Measurements from ENCODE around the gene TRAPPC2.
"Not testable (repeated sequence)": the region's sequence is repeated elsewhere in the genome, so short reads cannot be mapped to it uniquely, and the experiment has no call there.

Gene TRAPPC2

GRCh38 chrX:13697455-13697854 lies 37.0 kb downstream of the TRAPPC2 start:
- DNase-seq, result no peak

GRCh38 chrX:13695601-13696115 lies 38.8 kb downstream of the TRAPPC2 start:
- no peak for DNase-seq

- no peak for DNase-seq
Observed at GRCh38 chrX:13694983-13695382, 39.4 kb downstream of the TRAPPC2 start.

GRCh38 chrX:13694359-13694758 lies 40.1 kb downstream of the TRAPPC2 start:
- DNase-seq, result no peak

- DNase-seq, result no peak
Observed at GRCh38 chrX:13693341-13693961, 41.0 kb downstream of the TRAPPC2 start.

- no peak for DNase-seq
Observed at GRCh38 chrX:13692771-13693231, 41.6 kb downstream of the TRAPPC2 start.

GRCh38 chrX:13691841-13692371 lies 42.5 kb downstream of the TRAPPC2 start:
- DNase-seq, result no peak

- DNase-seq, result no peak
Observed at GRCh38 chrX:13690836-13691235, 43.6 kb downstream of the TRAPPC2 start.

- DNase-seq, result no peak
Observed at GRCh38 chrX:13689741-13690211, 44.6 kb downstream of the TRAPPC2 start.

GRCh38 chrX:13688958-13689740 lies 45.3 kb downstream of the TRAPPC2 start, which contains the start of gene RAB9A:
Gene RAB9A, plus strand, starts transcription at chrX:13689128. Its CDS starts 19,619 bp downstream, at chrX:13708747.
- peak; percentile 46 for DNase-seq

GRCh38 chrX:13688384-13688957 lies 45.9 kb downstream of the TRAPPC2 start:
- no peak for DNase-seq

- DNase-seq, result no peak
Observed at GRCh38 chrX:13687203-13687602, 47.2 kb downstream of the TRAPPC2 start.

- no peak for DNase-seq
Observed at GRCh38 chrX:13685126-13685763, 49.2 kb downstream of the TRAPPC2 start.

- DNase-seq, result no peak
Observed at GRCh38 chrX:13684361-13684760, 50.1 kb downstream of the TRAPPC2 start.

- no peak for DNase-seq
Observed at GRCh38 chrX:13681595-13681994, 52.8 kb downstream of the TRAPPC2 start.

- not testable (repeated sequence) for DNase-seq
Observed at GRCh38 chrX:13679700-13680099, 54.7 kb downstream of the TRAPPC2 start.

GRCh38 chrX:13676885-13677284 lies 57.5 kb downstream of the TRAPPC2 start:
- no peak for DNase-seq

- no peak for DNase-seq
Observed at GRCh38 chrX:13673016-13673415, 61.4 kb downstream of the TRAPPC2 start.

GRCh38 chrX:13670197-13670596 lies 64.2 kb downstream of the TRAPPC2 start:
- no peak for DNase-seq

- DNase-seq, result not testable (repeated sequence)
Observed at GRCh38 chrX:13669755-13670154, 64.7 kb downstream of the TRAPPC2 start.

GRCh38 chrX:13669246-13669737 lies 65.1 kb downstream of the TRAPPC2 start:
- DNase-seq, result no peak

- no peak for DNase-seq
Observed at GRCh38 chrX:13667919-13668318, 66.5 kb downstream of the TRAPPC2 start.

- DNase-seq, result no peak
Observed at GRCh38 chrX:13666836-13667235, 67.6 kb downstream of the TRAPPC2 start.

Data from NCI-H748 treated with DMSO at 0.1 percent for 48 hours (cell line).